Neural progenitor cell (in vitro differentiated cells): Measurements from ENCODE around the gene FGFR4. TPM values are rescaled to one million over a fixed set of nuclear protein-coding genes. Genes with fewer than 3 reads are reported as not detected.

Source experiments
- DNase-seq: peaks from one replicate; pipeline ENCODE4 v3.0.0-alpha.2; 2016; ENCODE audit warnings: low spot score
- H2AFZ ChIP-seq: fragments of 200-600 bp; sonication (generic); replicated peaks from 2 replicates; pipeline ENCODE4 v1.6.1; 2016; ENCODE audit warnings: antibody characterized with exemption
- H3F3A ChIP-seq: fragments of 200-600 bp; sonication (generic); 2 replicates; pipeline ENCODE4 v1.6.1; 2016; ENCODE audit warnings: antibody characterized with exemption, low read depth
- H3K27ac ChIP-seq: fragments of 200-600 bp; sonication (generic); 2 replicates; pipeline ENCODE4 v1.5.1; 2016; ENCODE audit warnings: mild to moderate bottlenecking
- H3K27me3 ChIP-seq: fragments of 200-600 bp; sonication (generic); 2 replicates; pipeline ENCODE4 v1.6.1; 2016; ENCODE audit warnings: mild to moderate bottlenecking, moderate library complexity
- H3K36me3 ChIP-seq: fragments of 200-600 bp; sonication (generic); 2 replicates; pipeline ENCODE4 v1.5.1; 2016
- H3K4me1 ChIP-seq: fragments of 200-600 bp; sonication (generic); 2 replicates; pipeline ENCODE4 v1.6.1; 2016; ENCODE audit warnings: mixed run types
- H3K4me2 ChIP-seq: fragments of 200-600 bp; sonication (generic); 2 replicates; pipeline ENCODE4 v1.6.1; 2016
- H3K4me3 ChIP-seq: fragments of 200-600 bp; sonication (generic); 2 replicates; pipeline ENCODE4 v1.5.1; 2016
- H3K79me2 ChIP-seq: fragments of 200-600 bp; sonication (generic); 2 replicates; pipeline ENCODE4 v1.6.1; 2016; ENCODE audit warnings: low read depth
- H3K9ac ChIP-seq: fragments of 200-600 bp; sonication (generic); 2 replicates; pipeline ENCODE4 v1.6.1; 2016
- H3K9me3 ChIP-seq: fragments of 200-600 bp; sonication (generic); 2 replicates; pipeline ENCODE4 v1.5.1; 2016; ENCODE audit warnings: low read depth
- H4K20me1 ChIP-seq: fragments of 200-600 bp; sonication (generic); 2 replicates; pipeline ENCODE4 v1.6.1; 2016; ENCODE audit warnings: low read depth
- H3K27ac Mint-ChIP-seq: 3 replicates; pipeline ENCODE4 v1.8.0; 2021; ENCODE audit warnings: mixed read lengths
- H3K27me3 Mint-ChIP-seq: 2 replicates; pipeline ENCODE4 v1.8.0; 2022; ENCODE audit warnings: low read depth, mild to moderate bottlenecking, inconsistent platforms, moderate library complexity, mixed read lengths; ENCODE audit not compliant: insufficient read depth
- H3K36me3 Mint-ChIP-seq: 3 replicates; pipeline ENCODE4 v1.8.0; 2021; ENCODE audit warnings: mixed read lengths
- H3K4me1 Mint-ChIP-seq: 3 replicates; pipeline ENCODE4 v1.8.0; 2021; ENCODE audit warnings: mixed read lengths
- H3K4me3 Mint-ChIP-seq: 3 replicates; pipeline ENCODE4 v1.8.0; 2021; ENCODE audit warnings: mild to moderate bottlenecking, moderate library complexity, mixed read lengths
- H3K9me3 Mint-ChIP-seq: 3 replicates; pipeline ENCODE4 v1.8.0; 2020; ENCODE audit warnings: mixed read lengths
- CTCF ChIP-seq: fragments of 200-600 bp; sonication (generic); IDR thresholded peaks from 2 replicates; pipeline ENCODE4 v1.5.1; 2017; ENCODE audit warnings: antibody characterized with exemption, mild to moderate bottlenecking
- EZH2 ChIP-seq: fragments of 200-600 bp; sonication (generic); IDR thresholded peaks from 2 replicates; pipeline ENCODE4 v1.6.1; 2017; ENCODE audit warnings: antibody characterized with exemption, mild to moderate bottlenecking, moderate library complexity
- EZH2phosphoT487 ChIP-seq: fragments of 200-600 bp; sonication (generic); IDR thresholded peaks from 2 replicates; pipeline ENCODE4 v1.6.1; 2017; ENCODE audit warnings: antibody characterized with exemption
- total RNA-seq: library from RNA; depleted of rRNA; stranded (reverse); fragments of >200 nt; gene quantifications from 2 replicates; pipeline ENCODE4 v1.2.3, GENCODE V29; 2015; ENCODE audit warnings: low replicate concordance

The FGFR4 gene
- total RNA-seq, 1 donor from 2014 or later, result 8.2 TPM

- Mint-ChIP-seq H3K27ac (no peak overlapping the region), H3K4me1 (peaks cover 16% of the 10 kb centered on the region), H3K36me3 (no peaks in the 10 kb centered on the region), H3K4me3 (no peak overlapping the region), H3K9me3 (no peaks in the 10 kb centered on the region), H3K27me3 (peaks cover 13% of the 10 kb centered on the region)
- no peak overlapping the region for H3K27ac ChIP-seq
- no peaks in the 10 kb centered on the region for H3K36me3 ChIP-seq
- no peaks in the 10 kb centered on the region for H3F3A ChIP-seq
- TF ChIP-seq CTCF (no peak), EZH2 (no peak), EZH2phosphoT487 (no peak)
- no peaks in the 10 kb centered on the region for H3K79me2 ChIP-seq
- H3K4me1 ChIP-seq, result peaks cover 17% of the 10 kb centered on the region
- no peak overlapping the region for H3K4me2 ChIP-seq
- peak; percentile 38 for DNase-seq
- no peak overlapping the region for H2AFZ ChIP-seq
- no peak overlapping the region for H3K4me3 ChIP-seq
- H3K27me3 ChIP-seq, result no peaks in the 10 kb centered on the region
- no peak overlapping the region for H3K9ac ChIP-seq
- H3K9me3 ChIP-seq, result no peaks in the 10 kb centered on the region
- H4K20me1 ChIP-seq, result no peaks in the 10 kb centered on the region
These were observed 12.8 kb downstream of the FGFR4 start for GRCh38 chr5:177099422-177100093.

GRCh38 chr5:177100714-177101121 lies 14.0 kb downstream of the FGFR4 start:
- no peak overlapping the region for H3K4me3 ChIP-seq
- Mint-ChIP-seq H3K9me3 (no peaks in the 10 kb centered on the region), H3K27ac (no peak overlapping the region), H3K36me3 (no peaks in the 10 kb centered on the region), H3K4me1 (peaks cover 12% of the 10 kb centered on the region), H3K27me3 (peaks cover 14% of the 10 kb centered on the region), H3K4me3 (no peak overlapping the region)
- no peak overlapping the region for H2AFZ ChIP-seq
- H3F3A ChIP-seq, result no peaks in the 10 kb centered on the region
- no peak overlapping the region for H3K4me2 ChIP-seq
- H4K20me1 ChIP-seq, result no peaks in the 10 kb centered on the region
- H3K27me3 ChIP-seq, result no peaks in the 10 kb centered on the region
- H3K36me3 ChIP-seq, result no peaks in the 10 kb centered on the region
- H3K79me2 ChIP-seq, result no peaks in the 10 kb centered on the region
- H3K9me3 ChIP-seq, result no peaks in the 10 kb centered on the region
- DNase-seq, result no peak
- TF ChIP-seq EZH2phosphoT487 (no peak), CTCF (no peak), EZH2 (no peak)
- H3K9ac ChIP-seq, result no peak overlapping the region
- H3K4me1 ChIP-seq, result peaks cover 16% of the 10 kb centered on the region
- no peak overlapping the region for H3K27ac ChIP-seq

- Histone ChIP-seq H3K27me3 (no peaks in the 10 kb centered on the region), H3K79me2 (no peaks in the 10 kb centered on the region), H3K4me3 (no peak overlapping the region), H3K27ac (no peak overlapping the region), H4K20me1 (no peaks in the 10 kb centered on the region), H3K4me1 (peaks cover 15% of the 10 kb centered on the region), H3K9ac (no peak overlapping the region), H3K9me3 (no peaks in the 10 kb centered on the region), H3K4me2 (no peak overlapping the region), H3F3A (no peaks in the 10 kb centered on the region), H2AFZ (no peak overlapping the region), H3K36me3 (no peaks in the 10 kb centered on the region)
- DNase-seq, result no peak
- Mint-ChIP-seq H3K4me1 (peaks cover 15% of the 10 kb centered on the region), H3K9me3 (no peaks in the 10 kb centered on the region), H3K36me3 (no peaks in the 10 kb centered on the region), H3K27me3 (peaks cover 16% of the 10 kb centered on the region), H3K27ac (no peak overlapping the region), H3K4me3 (no peak overlapping the region)
- TF ChIP-seq EZH2 (no peak), CTCF (no peak), EZH2phosphoT487 (no peak)
These were observed 17.0 kb downstream of the FGFR4 start for GRCh38 chr5:177103523-177104253.
